ENCODE data around the gene SKAP1.

- no peak for TF ChIP-seq MAX (IDR thresholded peaks at IDR 0.05; ENCODE audit: low read depth)
- TF ChIP-seq CTCF (IDR thresholded peaks at IDR 0.05): no peak
- TF ChIP-seq TAF1 (IDR thresholded peaks at IDR 0.05; ENCODE audit: borderline replicate concordance, low read depth, low read length): no peak
- no peak for TF ChIP-seq CHD2 (IDR thresholded peaks at IDR 0.05; ENCODE audit: low read length, partially characterized antibody)
- TF ChIP-seq ELF1 (IDR thresholded peaks at IDR 0.05): no peak
- no peak for TF ChIP-seq POLR2AphosphoS5 (IDR thresholded peaks at IDR 0.05; ENCODE audit: low read depth, low read length)
- TF ChIP-seq EP300 (IDR thresholded peaks at IDR 0.05; ENCODE audit: borderline replicate concordance in 1 of 2, low read depth in 1 of 2, low read length in 1 of 2): no peak
- no peak for TF ChIP-seq GABPA (IDR thresholded peaks at IDR 0.05; ENCODE audit: low read depth)
- no peak for TF ChIP-seq NRF1 (IDR thresholded peaks at IDR 0.05; ENCODE audit: low read depth, low read length)
Observed at GRCh38 chr17:48314716-48315115, 115.3 kb downstream of the SKAP1 start.

Measured in SK-N-SH (cell line).